ENCODE results near the gene SPATA7.
"Not testable (repeated sequence)": the region's sequence is repeated elsewhere in the genome, so short reads cannot be mapped to it uniquely, and the experiment has no call there.

The SPATA7 gene, protein sequence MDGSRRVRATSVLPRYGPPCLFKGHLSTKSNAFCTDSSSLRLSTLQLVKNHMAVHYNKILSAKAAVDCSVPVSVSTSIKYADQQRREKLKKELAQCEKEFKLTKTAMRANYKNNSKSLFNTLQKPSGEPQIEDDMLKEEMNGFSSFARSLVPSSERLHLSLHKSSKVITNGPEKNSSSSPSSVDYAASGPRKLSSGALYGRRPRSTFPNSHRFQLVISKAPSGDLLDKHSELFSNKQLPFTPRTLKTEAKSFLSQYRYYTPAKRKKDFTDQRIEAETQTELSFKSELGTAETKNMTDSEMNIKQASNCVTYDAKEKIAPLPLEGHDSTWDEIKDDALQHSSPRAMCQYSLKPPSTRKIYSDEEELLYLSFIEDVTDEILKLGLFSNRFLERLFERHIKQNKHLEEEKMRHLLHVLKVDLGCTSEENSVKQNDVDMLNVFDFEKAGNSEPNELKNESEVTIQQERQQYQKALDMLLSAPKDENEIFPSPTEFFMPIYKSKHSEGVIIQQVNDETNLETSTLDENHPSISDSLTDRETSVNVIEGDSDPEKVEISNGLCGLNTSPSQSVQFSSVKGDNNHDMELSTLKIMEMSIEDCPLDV

DNA sequence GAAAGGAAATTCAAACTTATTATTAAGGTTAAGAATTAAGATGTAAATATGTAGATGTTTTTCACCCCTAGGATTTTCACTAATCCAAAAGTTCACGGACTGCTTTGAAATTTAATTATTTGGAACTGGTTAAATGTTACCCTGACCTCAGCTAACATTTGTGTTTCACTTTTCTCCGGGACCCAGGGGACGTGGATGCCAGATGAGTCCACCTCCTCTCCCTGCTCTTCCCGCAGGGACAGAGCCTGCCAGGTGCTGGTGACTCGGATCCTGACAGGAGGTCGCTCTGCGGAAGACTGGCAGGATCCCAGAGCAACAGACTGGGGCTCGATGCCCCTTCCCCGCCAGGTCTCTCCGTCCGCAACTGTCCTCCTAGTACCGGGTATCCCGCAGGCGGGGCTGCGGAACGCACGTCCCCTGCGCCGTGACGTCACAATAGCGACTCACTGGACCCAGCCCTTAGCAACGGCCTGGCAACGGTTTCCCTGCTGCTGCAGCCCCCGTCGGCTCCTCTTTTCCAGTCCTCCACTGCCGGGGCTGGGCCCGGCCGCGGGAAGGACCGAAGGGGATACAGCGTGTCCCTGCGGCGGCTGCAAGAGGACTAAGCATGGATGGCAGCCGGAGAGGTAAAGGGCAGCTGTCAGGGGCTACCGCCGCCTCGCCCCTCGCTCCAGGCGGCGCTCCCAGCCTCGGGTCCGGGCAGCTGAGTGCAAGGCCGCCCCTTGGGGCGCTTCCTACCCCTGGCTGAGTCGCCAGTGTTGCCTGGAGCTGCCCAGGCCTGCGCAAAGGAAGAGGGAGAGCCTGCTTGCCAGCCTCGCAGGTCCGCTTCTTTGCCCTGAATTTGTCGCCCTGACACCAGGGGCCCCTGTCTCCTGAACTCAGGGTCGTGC is at the start of gene SPATA7:
TSS of gene SPATA7 (plus strand) at position 446 of the 890 bp plus-strand sequence. CDS start at position 608, 162 bp downstream.
- DNase-seq, result peak; percentile 77 to 78

DNA sequence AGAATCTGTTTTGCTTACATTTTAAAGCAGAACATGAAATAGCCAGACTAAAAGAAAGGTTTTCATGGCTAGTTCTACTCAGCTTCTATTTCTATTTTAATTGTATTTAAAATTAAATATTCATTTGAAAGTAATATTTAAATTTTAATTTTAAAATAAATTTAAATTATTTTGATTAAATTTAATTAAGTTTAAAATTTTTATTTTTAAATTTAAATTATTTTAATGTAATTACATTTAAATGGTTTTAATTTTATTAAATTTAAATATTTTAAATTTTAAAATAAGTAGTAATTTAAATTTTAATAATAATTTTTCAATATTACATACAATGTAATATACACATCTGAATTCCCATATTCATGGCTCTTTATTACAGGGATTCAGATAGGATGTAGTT is 45.1 kb upstream of the SPATA7 start:
- no peak for DNase-seq

DNA sequence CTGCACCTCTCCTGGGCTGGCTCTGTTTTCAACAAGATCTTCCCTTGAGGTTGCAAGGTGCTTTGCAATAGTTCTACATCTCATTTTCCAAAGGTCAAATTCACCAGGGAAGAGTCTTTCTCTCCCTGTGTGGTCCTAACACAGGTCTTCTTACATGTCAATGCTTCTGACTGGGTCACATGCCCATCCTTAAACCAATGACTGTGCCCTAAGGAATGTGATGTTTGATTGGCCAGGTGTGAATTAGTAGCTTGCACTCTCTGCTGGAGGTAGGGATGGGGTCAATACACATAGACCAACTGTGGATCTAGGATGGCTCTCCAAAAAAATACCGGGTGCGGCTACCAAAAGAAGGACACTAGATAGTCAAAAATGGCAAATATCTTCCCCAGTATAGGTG is 42.5 kb upstream of the SPATA7 start:
- no peak for DNase-seq

DNA sequence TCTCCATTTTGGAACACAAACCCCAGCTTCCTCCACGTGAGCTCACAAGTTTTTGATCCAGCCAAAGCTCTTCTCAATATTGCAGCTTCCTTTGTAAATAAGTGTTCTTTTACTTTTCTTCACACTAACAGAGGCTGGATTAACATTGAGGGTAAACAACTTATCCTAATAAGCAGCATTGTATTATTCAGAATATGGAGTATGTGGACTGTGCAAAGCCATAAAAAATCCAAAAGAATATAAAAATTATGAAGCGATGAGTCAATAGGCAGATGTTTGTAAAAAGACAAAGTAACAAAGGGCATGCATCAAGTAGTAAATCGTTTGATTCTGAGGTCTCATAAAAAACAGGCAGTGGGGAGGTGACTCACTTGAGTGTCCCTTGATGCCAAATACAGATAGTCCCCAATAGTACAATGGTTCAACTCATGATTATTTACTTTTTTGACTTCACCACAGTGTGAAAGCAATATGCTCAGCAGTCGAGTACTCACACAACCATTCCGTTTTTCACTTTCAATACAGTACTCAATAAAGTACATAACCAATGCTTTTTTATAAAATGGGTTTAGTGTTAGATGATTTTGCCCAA is 39.3 kb upstream of the SPATA7 start:
- DNase-seq, result no peak

DNA sequence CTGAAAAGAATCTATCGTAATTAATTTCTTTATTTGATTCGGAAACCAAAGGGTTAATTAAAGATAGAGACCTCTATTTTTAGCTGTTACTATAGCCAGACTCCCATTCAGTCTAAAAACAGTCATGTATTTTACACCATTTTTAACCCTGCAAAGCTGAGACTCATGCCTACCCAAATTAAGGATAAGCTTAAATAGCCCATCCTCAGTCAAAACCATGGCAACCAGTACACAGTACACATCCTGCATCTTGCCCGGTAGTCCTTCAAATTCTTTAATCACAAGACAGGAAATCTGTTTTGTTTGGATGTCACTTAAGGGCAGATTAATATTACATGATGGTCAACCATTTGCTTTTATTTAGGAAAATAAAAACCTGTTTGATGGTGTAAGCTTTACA is 36.9 kb upstream of the SPATA7 start:
- no peak for DNase-seq

DNA sequence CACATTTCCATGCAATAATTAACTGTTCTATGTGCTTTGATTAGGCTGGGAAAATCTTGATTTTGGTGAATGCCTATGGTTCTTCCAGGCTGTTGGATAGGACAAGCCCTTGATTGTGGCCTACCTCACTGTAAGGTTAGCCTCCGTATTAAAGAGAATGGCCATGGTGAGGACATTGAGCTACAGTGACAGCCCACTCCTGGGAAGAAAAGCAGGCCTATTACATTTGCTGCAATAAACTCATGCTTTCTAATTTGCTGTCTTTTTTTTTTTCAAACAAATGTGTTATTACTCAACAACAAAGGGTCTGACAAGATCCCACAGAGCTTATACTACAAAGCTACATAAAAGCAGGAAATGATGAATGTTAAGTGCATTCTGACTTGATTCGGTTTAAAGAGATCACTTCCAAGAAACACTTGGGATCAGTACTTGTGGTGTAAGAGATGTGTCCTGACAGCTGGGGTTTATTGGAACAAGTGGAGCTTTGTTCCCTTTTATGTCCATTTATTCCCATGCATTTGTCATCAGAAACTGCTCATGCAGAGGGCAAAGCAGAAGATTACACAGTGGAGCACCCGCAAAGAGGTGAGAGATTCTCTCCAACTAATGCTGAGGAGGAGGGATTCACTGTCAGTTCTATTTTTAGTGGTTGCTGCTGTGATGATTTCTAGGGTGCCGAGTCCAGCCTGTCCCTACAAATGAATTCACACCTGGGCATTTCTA is 33.3 kb upstream of the SPATA7 start:
- DNase-seq, result no peak

DNA sequence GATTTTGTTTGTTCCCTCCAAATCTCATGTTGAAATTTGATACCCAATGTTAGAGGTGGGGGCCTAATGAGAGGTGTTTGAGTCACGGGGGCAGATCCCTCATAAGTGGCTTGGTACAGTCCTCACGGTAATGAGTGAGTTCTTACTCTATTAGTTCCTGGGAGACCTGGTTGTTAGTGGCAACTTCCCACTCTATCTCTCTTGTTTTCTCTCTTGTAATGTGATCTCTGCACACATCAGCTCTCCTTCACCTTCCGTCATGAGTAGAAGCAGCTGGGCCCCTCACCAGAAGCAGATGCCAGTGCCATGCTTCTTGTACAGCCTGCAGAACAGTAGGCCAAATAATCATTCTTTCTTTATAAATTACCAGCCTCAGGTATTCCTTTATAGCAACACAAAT is 32.8 kb upstream of the SPATA7 start:
- no peak for DNase-seq

DNA sequence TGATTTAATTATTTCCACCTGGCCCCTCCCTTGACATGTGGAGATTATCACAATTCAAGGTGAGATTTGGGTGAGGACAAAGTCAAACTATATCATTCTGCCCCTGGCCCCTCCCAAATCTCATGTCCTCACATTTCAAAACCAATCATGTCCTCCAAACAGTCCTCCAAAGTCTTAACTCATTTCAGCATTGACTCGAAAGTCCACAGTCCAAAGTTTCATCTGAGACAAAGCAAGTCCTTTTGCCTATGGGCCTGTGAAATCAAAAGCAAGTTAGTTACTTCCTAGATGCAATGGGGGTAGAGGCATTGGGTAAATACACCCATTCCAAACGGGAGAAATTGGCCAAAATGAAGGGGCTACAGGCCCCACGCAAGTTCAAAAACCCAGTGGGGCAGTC is 31.1 kb upstream of the SPATA7 start:
- DNase-seq, result no peak

DNA sequence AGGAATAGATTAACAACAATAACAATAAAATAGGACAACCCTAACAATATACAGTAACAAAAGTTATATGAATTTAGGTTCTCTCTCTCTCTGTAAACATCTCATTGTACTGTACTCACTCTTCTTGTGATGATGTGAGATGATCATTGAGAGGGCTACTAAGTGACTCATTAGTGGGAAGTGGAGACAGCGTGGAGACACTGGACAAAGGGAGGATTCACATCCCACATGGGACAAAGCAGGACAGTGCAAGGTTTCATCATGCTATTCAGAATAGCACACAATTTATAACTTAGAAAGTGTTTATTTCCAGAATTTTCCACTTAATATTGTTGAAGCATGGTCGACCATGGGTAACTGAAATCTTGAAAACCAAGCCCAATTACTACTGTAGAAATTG is 26.0 kb upstream of the SPATA7 start:
- no peak for DNase-seq

DNA sequence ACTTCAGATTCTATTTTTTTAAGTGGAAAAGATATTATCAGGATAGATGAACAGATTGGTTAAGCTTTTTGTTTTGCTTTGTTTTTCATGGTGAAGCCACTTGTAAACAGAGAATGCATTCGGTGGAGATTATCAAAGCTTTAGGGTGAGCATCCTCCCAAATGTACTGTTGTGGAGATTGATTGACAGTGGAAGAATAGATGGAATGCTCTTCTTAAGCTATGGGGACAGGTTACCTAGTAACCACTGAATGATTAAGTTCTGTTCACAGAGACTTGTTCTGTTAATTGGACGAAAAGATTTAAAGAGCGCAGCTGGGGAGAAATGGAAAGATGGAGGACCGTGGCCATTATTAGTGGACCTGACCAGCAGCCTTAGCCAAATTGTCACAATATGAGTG is 21.8 kb upstream of the SPATA7 start:
- DNase-seq, result no peak

DNA sequence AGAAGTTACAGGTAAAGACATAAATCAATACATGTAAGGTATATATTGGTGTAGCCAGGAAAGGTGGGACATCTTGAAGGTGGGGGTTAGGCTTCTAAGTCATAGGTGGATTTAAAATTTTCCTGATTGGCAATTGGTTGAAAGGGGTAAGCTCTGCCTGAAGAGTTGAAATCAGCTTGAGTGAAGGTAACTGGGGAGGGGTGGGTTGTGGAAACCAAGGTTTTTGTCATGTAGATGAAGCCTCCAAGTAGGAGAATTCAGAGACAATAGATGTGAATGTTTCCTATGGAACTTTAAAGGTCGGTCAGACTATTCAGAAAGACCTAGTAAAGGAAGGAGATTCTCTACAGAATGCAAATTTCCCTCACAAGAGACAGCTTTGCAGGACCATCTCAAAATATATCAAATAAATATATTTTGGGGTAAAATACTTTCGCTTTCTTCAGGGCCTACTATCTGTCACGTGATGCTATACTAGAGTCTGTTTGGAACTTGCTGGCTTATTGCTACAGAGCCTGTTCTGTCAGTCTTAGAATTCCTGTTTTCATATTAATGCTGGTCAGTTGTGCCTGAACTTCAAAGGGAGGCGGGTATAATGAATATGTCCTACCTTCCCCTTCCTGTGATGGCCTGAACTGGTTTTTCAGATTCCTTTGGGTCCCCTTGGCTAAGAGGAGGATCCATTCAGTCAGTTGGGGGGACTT is 20.6 kb upstream of the SPATA7 start:
- no peak for DNase-seq

DNA sequence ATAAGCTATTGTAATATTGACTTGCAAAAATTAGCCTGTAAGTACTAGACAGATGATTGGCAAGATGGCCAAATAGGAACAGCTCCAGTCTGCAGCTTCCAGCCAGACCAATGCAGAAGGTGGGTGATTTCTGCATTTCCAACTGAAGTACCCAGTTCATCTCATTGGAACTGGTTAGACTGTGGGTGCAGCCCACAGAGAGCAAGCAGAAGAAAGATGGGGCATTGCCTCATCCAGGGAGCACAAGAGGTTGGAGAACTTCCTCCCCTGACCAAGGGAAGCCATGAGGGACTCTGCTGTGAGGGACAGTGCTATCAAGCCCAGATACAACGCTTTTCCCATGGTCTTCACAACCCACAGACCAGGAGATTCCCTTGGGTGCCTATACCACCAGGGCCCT is 16.0 kb upstream of the SPATA7 start:
- DNase-seq, result no peak

DNA sequence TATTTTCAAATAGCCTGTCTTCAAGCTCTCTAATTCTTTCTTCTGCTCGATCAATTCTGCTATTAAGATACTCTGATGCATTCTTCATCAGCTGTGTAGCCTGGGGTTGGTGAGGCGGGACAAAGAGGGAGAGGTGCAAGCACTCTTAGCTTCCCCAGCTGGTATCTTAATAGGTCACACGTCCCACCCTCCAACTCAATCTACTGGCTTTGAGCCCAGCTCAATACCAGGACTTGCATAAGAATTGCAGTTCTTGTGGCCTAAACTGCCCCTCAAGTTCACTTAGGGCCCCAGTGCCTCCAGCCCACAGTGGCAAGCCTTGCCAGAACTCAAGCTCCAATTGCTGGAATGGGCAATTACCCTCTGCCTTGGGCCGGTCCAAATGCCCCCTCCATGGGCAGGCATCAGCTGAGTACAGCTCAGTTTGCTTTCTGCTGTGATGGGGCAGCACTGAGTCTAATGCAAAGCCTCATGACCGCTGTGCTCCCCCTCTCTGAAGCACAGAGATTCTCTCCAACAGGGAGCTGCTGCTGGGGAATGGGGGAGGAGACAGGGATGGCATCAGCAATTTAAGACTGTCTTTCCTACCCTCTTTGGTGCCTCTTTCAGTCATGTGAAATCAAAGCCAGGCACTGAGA is 5.6 kb upstream of the SPATA7 start:
- DNase-seq, result no peak

DNA sequence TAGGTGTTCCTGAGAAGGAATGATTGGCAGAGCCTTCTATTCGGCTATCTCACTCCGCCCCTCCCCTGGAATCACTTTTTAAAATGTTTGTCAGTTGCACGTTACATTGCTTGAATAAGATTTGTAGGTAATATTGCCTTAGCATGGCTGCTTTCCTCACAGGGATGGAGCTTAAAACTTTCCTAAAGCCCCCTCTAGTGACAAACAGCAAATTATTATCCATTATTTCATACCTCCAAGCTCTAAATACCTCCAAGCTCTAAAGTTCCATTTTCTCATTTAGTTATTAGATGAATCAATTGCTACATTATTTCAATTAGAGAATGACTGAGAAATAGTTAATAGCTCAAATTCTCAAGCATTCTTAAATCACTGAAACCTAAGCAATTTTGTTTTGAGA is 5.1 kb upstream of the SPATA7 start:
- DNase-seq, result no peak

DNA sequence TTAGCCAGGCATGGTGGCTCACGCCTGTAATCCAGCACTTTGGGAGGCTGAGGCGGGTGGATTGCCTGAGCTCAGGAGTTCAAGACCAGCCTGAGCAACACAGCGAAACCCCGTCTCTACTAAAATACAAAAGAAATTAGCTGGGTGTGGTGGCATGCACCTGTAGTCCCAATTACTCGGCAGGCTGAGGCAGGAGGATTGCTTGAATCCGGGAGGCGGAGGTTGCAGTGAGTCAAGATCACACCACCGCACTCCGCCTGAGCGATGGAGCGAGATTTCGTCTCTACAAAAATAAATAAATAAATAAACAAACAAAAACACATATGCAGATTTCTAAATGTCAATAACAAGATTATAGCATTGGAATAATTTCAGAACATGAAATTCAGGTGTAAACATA is 3.8 kb upstream of the SPATA7 start:
- DNase-seq, result not testable (repeated sequence)

DNA sequence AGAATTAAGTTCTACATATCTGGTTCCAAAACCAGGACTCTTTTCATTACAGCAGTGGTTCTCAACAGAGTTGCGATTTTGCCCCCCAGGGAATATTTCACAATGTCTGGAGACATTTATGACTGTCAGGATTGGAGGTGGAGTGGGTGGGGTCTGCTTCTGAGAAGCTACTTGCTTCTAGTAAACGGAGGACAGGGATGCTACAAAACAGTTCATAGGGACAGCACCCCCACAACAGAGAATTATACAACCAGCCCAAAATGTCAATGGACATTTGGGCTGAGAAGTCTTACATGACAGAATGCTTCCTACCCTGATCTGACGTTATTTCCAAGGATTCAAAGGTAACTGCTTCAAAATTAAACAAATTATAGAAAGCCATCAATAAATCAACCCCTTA is 739 bp upstream of the SPATA7 start:
- DNase-seq, result no peak

DNA sequence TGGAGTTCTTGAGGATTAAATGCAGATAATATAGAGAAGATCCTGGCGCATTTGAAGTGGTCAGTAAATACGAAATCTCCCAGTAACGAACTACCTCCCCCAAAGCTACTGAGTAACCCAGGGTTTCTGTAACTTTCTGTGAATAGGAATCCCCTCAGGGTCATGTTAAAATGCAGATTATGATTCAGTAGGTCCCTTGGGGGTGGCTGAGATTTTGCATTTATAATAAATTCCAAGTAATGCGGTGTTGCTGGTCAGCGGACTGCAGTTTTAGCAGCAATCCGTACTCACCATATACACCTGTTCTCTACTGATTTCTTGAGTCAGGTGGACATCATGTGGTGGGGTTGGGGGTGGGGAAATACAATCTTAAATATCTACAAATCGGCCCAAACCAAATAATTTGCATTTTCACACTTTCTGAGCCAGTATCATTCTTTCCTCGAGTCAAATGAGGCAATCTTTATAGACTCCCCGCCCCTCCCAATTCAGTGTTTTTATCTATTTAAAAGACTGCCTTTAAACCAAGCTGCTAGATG is 868 bp downstream of the SPATA7 start:
- DNase-seq, result no peak

DNA sequence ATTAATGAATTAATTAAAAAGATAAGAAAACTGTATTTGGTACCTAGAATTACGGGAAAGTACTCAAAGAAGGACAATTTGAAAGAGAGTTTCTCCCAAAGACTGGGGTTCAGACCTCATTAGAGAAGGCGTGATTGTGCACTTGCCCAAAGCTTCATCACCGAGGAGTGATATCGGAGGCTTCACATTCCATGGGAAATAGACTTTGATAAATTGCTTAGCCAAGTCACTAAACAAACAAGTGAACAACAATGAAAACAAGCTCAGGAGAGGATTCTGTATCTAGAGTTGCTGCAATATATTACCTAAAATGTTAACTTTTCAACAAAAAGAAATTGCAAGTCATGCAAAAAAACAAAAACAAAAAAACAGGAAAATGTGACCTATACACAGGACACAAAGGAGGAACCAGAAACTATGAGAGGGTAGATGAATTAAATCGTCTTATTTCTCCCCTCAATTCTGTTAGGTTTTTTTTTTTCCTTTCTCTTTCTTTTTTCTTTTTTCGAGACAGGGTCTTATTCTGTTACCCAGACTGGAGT is 3.4 kb downstream of the SPATA7 start:
- no peak for DNase-seq

DNA sequence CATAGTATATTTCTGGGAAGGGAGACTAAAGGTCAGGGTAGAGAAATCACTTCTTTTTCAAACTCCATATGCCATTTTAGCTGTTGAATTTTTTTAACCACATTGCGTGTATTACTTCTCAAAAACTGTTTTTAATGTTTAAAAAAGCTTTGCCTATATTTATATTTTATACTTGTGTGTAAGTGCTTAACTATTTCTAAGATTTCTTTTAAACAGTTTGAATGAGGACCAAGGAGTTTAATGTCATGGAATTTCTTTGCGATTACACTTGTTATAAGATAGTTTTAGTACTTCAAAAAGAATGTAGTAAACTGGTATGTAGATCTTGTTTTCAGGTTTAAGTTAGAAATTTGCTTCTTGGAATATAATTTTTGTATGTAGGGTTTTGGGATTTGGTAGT is 7.2 kb downstream of the SPATA7 start:
- no peak for DNase-seq

DNA sequence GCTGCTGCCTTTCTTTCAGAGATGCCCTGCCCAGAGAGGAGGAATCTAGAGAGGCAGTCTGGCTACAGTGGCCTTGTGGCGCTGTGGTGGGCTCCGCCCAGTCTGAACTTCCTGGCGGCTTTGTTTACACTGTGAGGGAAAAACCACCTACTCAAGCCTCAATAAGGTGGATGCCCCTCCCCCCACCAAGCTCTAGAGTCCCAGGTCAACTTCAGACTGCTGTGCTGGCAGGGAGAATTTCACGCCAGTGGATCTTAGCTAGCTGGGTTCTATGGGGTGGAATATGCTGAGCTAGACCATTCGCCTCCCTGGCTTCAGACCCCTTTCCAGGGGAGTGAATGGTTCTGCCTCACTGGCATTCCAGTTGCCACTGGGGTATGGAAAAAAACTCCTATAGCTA is 25.6 kb downstream of the SPATA7 start:
- no peak for DNase-seq

DNA sequence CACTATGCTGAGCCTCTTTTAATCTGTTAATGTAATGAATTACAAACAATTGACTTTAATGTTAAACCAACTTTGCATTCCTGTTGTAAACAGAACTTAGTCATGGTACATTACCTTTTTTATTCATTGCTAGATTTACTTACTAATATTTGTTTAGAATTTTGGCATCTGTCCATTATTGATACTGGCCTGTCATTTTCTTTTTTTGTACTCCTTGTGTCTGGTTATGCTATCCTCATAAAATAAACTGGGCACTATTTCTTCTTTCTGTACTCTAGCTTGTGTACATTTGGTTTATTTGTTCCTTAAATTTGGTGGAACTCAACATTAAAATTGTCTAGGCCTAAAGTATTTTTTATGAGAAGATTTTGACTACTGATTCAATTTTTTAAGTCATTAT is 32.1 kb downstream of the SPATA7 start:
- no peak for DNase-seq

Measured in activated CD4-positive, alpha-beta T cell treated with anti-CD3 and anti-CD28 coated beads for 4 hours (primary cell).